ENCODE results near the gene ESF1.

DNA sequence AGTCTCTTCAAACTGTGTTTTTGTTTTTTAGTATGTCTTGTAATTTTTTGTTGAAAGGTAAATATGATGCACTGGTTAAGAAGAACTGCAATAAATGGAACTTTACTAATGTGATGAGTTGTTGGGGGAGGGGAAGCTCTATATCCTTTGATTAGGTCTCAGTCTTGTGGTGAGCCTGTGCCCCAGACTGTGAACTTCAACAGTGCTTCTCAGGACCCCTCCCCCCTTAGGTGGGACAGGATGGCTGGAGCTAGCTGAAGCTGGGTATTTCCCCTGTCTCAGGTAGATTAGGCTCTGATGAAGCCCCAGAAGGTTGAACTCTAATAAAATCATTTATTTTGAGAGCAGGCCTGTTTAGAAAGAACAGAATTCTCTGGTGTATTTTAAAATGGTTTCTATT is 114.6 kb downstream of the ESF1 start:
- TF ChIP-seq, protein P1, sequence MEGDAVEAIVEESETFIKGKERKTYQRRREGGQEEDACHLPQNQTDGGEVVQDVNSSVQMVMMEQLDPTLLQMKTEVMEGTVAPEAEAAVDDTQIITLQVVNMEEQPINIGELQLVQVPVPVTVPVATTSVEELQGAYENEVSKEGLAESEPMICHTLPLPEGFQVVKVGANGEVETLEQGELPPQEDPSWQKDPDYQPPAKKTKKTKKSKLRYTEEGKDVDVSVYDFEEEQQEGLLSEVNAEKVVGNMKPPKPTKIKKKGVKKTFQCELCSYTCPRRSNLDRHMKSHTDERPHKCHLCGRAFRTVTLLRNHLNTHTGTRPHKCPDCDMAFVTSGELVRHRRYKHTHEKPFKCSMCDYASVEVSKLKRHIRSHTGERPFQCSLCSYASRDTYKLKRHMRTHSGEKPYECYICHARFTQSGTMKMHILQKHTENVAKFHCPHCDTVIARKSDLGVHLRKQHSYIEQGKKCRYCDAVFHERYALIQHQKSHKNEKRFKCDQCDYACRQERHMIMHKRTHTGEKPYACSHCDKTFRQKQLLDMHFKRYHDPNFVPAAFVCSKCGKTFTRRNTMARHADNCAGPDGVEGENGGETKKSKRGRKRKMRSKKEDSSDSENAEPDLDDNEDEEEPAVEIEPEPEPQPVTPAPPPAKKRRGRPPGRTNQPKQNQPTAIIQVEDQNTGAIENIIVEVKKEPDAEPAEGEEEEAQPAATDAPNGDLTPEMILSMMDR (IDR thresholded peaks at IDR 0.05), result no peak
- no peak for TF ChIP-seq POLR2A (IDR thresholded peaks at IDR 0.05)

Measured in adrenal gland (tissue), 5 donors.